NK-92 treated with Interleukin-12 subunit alpha and Interleukin-12 subunit beta, amount 100 ng/mL, for 24 hours (cell line): ENCODE data around the gene AGTR1.
"Not testable (repeated sequence)": the region's sequence is repeated elsewhere in the genome, so short reads cannot be mapped to it uniquely, and the experiment has no call there.

Experiments
- DNase-seq: peaks from one replicate; lab custom pipeline; 2025; lab: John Stamatoyannopoulos, UW

AGTR1 gene

DNA sequence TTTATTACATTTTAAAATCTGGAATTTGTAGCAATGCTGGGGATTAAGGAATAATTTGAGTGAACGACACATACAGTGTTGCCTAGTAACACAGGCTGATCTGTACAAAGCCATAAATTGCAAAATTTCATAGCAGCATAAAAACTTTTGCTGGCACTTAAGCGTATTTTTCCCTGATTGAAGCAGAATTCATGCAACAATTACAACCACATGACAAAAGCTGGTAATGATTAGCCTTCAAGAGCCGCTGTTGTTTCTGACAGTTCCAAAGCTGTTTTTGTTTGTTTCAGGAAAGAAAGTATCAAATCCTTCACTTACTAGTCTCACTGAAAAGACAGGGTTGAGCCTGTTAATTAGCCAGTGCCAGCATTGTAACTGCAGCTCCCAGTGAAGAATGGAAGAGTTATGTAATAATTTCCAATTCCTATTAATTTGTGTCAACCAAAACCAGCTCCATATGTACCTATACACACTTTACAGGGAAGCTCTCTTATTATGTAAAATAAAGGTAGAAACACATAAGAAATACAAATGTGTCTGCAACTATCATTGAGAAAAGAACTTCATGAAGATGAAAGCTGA, 60.7 kb downstream of the AGTR1 start:
- DNase-seq = no peak

DNA sequence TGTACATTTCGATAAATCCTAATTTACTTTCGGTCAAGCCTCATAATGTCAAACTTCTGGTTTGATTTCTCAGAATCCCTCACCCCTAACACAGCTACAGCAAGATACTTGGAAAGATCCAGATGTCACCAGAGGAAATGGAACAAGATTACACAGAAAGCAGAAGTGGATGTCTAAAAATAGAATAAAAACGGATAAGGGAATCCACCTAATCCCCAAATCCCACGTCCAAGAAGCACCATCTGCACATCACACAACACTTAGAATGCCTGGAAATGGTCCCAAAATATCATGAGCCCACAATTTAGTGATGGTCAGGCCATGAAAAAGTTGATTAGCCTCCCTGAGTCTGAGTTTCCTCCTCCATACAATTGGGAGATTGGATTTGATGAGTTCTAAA, 61.7 kb downstream of the AGTR1 start:
- DNase-seq = no peak

DNA sequence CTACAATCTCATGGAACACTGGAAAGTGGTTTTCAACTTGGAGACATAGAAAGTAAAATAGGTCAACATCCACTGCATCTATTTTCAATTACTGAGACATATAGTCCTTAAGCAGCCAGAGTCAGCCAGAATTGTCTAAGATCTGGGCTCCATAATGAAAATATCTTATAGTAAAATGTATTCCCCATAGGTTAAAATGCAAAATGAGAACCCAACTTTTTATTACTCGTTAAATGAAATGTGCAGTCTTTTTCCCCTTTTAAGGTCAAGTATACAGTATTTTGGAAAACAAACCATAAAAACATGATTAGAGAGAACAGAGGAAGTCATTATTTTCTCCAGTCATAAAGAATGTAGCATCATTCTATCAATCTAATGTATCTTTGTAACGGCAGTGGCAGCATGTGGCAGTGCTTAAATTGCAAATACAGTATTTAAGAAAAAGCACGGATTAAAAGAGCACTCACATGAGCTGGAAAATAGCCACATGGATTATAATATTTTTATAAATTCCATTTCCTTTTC, 65.5 kb downstream of the AGTR1 start:
- no peak for DNase-seq

DNA sequence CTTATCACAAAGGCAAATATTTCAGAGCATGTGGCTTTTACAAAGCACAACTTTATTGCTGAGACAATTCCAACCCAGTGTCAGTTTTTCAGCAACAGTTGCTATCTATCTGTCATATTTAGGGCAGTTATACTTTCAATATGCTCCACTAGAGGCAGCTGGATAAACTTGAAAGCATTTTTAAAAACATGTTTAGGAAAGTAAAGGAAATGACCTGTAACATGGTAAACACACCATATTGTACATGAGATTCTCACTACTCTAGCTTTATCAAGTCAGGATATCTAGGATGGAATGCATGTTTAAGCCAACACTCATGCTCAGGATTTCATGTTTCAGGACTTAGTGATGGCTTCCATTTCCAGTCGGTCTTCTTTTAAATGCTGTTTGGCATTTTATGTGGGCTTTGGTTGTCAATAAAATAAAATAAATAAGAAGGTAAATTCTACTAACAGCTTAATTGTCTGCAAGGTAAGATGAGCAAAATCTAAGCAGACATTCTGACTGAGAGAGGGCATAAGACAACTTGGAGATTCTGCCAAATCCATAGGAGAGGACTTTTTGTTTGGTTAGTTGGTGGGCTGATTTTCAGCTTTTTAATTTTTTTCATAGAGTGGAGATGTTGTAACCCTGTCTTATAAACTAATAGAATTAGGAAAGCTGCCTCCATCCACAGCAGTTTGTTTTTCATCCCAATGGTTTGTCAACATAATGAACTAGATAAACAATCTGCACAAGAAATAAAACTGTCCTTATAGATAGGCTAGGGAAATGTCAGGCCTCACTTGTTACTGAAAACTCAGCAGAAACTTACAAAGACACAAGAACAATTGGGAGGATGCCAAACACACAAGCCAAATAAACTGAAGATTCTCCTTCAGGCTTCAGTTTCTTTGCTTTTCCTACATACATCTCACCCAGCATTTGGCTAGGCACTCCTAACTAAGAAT, 66.6 kb downstream of the AGTR1 start:
- no peak for DNase-seq

DNA sequence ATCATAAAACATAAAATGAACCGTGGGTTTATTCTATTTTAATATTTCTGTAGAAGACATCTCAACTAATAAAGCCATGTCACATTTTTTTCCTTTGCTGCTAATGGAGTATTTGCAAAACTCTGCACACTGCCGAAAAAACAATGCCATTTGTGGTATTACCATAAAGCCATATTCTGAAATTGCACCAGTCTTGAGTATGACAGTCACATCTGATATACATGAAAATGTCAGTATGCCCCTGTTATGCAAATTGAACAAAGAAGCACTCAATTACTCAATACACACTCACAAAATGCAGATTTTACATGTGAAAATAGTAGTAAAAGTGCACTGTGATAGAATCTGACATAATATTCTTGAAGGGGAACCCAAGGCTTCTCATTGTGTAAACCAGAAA, 74.7 kb downstream of the AGTR1 start:
- no peak for DNase-seq

DNA sequence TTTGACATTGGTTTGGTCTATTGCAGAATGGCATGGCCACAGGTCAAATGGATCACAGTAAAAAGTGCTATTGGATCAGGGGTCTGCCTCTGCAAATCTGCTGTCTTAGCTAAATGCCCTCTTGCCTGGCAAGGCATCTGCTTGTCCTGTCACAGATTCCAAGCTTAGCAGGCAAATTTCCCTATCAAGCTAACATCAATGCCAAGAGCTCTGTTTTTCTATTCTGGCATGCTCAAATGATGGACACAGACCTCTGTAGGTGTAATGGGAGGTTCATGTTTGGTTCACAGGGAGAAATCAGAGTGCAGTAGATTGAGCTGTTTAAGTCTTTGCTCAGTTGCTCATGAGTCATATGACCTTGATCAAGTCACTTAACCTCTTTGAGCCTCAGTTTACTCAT, 75.1 kb downstream of the AGTR1 start:
- DNase-seq = no peak

DNA sequence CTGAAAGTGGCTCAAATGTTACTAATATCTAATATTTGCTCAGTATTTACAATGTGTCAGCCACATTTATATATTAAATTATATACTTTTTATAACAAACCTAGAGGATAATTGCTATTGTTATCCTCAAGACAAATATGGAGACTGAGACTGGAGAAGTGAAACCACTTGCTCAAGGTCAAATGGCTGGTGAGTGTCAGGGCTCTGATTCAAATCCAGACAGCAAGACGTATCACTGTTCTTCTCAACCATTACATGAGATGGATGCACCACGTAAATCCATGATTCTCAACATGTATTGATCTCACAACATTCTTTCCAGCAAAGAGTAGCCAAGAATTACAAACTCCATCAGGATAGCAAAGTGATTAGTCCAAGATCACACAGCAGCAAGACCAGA, 76.1 kb downstream of the AGTR1 start:
- DNase-seq = no peak

DNA sequence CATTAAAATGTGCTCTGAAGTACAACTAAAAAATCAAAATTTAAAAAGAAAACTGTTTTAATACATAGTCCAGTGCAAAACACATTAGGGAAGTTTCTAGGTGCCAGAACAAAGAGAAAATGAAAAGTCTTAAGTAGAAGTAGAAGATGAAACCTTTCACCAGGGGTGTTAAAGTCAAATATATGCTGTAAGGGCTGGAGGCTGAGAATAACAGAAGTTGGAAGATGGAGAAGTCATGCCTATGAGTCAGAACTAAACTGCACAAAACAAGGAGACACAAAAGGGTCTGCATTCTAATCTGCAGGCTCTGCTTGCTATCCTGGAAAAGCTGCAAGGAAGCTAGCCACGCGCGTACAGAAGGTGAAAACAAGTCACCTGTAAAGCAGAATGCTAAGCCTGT, 81.2 kb downstream of the AGTR1 start:
- DNase-seq = no peak

DNA sequence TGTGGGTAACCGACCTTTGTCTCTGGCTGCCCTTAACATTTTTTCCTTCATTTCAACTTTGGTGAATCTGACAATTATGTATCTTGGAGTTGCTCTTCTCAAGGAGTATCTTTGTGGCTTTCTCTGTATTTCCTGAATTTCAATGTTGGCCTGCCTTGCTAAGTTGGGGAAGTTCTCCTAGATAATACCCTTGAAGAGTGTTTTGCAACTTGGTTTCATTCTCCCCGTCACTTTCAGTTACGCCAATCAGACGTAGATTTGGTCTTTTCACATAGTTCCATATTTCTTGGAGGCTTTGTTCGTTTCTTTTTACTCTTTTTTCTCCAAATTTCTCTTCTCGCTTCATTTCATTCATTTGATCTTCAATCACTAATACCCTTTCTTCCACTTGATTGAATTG, 87.3 kb downstream of the AGTR1 start:
- DNase-seq = not testable (repeated sequence)

DNA sequence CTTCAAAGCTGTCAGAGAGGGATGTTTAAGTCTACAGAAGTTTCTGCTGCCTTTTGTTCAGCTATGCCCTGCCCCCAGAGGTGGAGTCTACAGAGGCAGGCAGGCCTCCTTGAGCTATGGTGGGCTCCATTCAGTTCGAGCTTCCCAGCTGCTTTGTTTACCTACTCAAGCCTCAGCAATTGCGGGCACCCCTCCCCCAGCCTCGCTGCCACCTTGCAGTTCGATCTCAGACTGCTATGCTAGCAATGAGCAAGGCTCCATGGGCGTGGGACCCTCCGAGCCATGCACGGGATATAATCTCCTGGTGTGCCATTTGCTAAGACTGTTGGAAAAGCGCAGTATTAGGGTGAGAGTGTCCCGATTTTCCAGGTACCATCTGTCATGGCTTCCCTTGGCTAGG, 88.5 kb downstream of the AGTR1 start:
- DNase-seq = not testable (repeated sequence)

DNA sequence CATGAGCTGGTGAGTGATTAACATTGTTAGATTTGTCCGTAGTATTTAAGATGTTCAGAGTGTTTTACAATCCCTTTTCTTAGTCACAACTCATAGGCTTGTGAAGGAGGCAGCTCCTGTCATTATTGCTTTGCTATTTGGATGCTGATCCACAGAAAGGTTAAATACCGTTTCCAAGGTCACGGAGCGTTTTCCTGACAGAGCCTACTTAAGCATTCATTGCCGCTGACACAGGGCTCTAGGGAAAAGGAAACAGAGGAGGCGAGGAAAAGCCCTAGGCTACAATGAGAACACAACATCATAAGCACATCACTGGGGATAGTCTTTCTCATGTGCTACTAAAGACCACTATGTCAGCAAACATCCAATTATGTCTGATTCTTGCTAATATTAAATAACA, 91.4 kb downstream of the AGTR1 start:
- DNase-seq = no peak

DNA sequence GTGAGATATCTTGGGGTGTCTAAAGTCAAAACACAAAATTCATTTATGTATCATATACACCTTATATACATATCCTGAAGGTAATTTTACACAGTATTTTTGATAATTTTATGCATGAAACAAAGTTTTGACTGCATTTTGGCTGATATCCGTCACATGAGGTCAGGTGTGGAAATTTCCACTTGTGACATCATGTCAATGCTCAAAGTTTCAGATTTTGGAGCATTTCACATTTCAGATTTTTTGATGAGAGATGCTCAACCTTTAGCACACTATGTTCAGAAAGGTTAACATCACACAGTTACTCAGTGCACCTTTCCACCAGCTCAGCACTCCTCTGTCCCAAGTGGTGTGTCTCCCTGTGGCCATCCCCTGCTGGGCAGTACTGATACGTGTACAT, 92.2 kb downstream of the AGTR1 start:
- DNase-seq = no peak

DNA sequence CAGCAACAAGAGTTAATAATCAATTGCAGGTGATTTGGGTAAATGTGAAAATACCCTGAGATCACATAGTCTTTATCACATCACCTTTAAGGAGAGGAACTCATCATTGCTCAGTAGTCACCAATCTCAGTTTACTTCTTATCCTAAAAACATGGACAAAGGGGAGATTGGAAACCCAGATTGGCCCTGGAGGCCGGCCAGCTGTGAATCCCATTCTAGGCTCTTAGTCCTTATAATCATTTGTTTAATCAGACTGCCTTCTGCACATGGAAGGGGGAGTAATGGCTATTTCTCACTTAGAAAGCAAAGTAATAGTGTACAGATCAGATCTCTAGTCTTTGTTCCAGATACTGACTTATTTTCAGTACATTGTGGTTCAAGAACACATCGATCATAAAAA, 92.7 kb downstream of the AGTR1 start:
- DNase-seq = no peak

DNA sequence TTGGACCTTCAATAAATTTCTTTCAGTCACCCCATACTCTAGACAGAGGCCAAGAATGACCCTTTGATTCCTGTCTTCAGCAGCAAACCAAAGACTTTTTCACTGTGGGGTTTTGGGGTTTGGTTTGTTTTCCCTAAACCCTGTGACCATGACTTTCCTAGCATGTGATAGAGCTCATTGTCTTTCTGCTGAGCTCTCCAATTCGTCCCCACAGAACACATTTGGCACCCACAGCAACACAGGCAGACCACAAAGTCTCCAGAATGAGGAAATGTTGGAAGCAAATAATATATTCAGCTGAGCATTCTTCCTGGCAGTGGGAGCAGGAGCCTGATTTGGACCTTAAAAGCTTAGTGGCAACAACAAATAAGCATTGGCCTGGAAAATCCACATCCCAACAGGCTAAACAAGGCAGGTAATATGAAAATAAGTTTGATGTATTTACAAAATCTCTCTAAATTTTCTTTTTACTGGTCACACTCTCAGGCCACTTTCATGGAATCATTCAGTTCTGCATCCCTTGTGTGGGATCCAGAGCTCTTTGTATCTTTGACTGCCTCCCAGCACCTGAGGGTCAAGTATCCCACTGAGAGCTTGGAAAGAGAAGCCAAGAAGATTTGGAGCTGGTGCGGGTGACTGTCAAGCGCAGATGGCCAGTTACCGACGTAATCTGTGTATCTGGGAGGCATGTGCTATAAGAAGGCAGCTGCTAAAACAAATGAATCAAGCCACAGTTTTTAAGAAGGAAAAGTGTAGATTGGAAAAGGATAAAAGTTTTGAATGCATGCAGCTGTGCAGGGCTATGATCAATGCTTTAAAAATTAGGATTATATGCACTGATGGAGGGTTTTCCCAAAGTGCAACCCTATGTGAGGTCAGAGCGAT, 93.4 kb downstream of the AGTR1 start:
- DNase-seq = no peak

DNA sequence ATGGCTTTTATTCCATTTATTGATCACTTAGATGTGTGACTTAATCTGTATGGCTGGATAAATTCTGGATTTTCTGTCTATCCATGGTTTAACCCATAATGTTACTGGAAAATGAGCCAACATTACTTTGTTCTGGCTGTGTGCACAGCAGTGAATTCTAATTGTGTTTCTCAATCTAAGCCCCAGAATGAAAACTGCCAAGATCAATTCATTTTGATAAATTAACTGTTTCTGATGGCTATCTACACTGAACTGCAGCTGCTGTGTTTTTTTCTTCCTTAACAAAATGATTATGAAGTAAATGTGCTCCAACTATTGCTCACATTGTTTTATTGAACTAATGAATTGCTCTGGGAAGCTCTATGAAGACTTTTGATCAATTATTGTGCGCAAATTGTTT, 94.2 kb downstream of the AGTR1 start:
- no peak for DNase-seq

DNA sequence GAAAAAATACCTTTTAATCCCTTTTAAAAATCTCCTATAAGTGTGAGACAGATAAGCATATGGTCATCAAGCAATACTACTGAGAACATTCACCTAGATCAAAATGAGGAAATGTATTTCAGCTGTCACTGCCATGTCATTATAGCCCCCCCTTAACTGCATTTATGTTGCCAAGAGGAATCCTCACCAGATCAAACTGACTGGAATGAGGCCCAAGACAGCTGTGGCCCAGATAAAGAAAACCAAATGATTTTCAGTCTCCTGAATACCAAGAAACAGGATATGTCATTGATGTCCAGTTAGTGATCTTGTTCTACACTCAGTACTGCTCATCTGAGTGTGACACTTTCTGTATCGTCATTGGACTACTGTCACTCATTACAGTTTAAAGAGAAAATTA, 94.8 kb downstream of the AGTR1 start:
- DNase-seq = no peak
